H9 (cell line): ENCODE measurements around the gene ASTL. TPM values are rescaled to one million over a fixed set of nuclear protein-coding genes. Genes with fewer than 3 reads are reported as not detected.

Source experiments
- DNase-seq: peaks from one replicate; pipeline ENCODE4 v3.0.0-alpha.2; 2017
- H2AFZ ChIP-seq: one replicate; pipeline ENCODE4 v1.6.1; 2013; ENCODE audit warnings: mild to moderate bottlenecking, low read length, control low read depth, moderate library complexity
- H2AK5ac ChIP-seq: 2 replicates; pipeline ENCODE4 v1.6.1; 2013; ENCODE audit warnings: low read length, control low read depth, mixed read lengths; ENCODE audit not compliant: insufficient read length
- H2BK120ac ChIP-seq: one replicate; pipeline ENCODE4 v1.6.1; 2013; ENCODE audit warnings: low read depth, mild to moderate bottlenecking, low read length, control low read depth, inconsistent platforms; ENCODE audit not compliant: poor library complexity, severe bottlenecking
- H2BK12ac ChIP-seq: 2 replicates; pipeline ENCODE4 v1.6.1; 2013; ENCODE audit warnings: low read length, control low read depth, mixed read lengths, low read depth; ENCODE audit not compliant: insufficient read length
- H2BK15ac ChIP-seq: 2 replicates; pipeline ENCODE4 v1.6.1; 2013; ENCODE audit warnings: low read depth, low read length, control low read depth
- H2BK20ac ChIP-seq: one replicate; pipeline ENCODE4 v1.6.1; 2013; ENCODE audit warnings: low read depth, mild to moderate bottlenecking, low read length, control low read depth, inconsistent platforms; ENCODE audit not compliant: poor library complexity, severe bottlenecking
- H2BK5ac ChIP-seq: 2 replicates; pipeline ENCODE4 v1.6.1; 2013; ENCODE audit warnings: low read length, control low read depth, mixed read lengths; ENCODE audit not compliant: insufficient read length
- H3K14ac ChIP-seq: 2 replicates; pipeline ENCODE4 v1.6.1; 2013; ENCODE audit warnings: low read length, control low read depth; ENCODE audit not compliant: insufficient read depth
- H3K18ac ChIP-seq: 2 replicates; pipeline ENCODE4 v1.6.1; 2013; ENCODE audit warnings: low read depth, mild to moderate bottlenecking, mixed read lengths, low read length, control low read depth; ENCODE audit not compliant: insufficient read length
- H3K23ac ChIP-seq: 2 replicates; pipeline ENCODE4 v1.6.1; 2013; ENCODE audit warnings: low read length, control low read depth, mixed read lengths, low read depth; ENCODE audit not compliant: insufficient read length
- H3K23me2 ChIP-seq: 2 replicates; pipeline ENCODE4 v1.6.1; 2013; ENCODE audit warnings: low read depth, mild to moderate bottlenecking, mixed read lengths, low read length, control low read depth; ENCODE audit not compliant: insufficient read length, poor library complexity, severe bottlenecking
- H3K27ac ChIP-seq: 2 replicates; pipeline ENCODE4 v1.5.1; 2013; ENCODE audit warnings: low read length, control low read depth, mixed read lengths, low read depth; ENCODE audit not compliant: insufficient read length
- H3K27me3 ChIP-seq: 2 replicates; pipeline ENCODE4 v1.6.1; 2013; ENCODE audit warnings: low read length, control low read depth, inconsistent platforms; ENCODE audit not compliant: insufficient read depth
- H3K4ac ChIP-seq: 2 replicates; pipeline ENCODE4 v1.6.1; 2013; ENCODE audit warnings: low read depth, mild to moderate bottlenecking, control low read depth, inconsistent platforms, low read length, moderate library complexity
- H3K4me1 ChIP-seq: 2 replicates; pipeline ENCODE4 v1.6.1; 2013; ENCODE audit warnings: low read length, control low read depth, inconsistent platforms; ENCODE audit not compliant: insufficient read depth
- H3K4me2 ChIP-seq: 2 replicates; pipeline ENCODE4 v1.6.1; 2013; ENCODE audit warnings: low read length, control low read depth, mixed read lengths; ENCODE audit not compliant: insufficient read length, insufficient read depth
- H3K56ac ChIP-seq: 2 replicates; pipeline ENCODE4 v1.6.1; 2013; ENCODE audit warnings: low read depth, mild to moderate bottlenecking, mixed read lengths, low read length, control low read depth; ENCODE audit not compliant: insufficient read length
- H3K79me1 ChIP-seq: 2 replicates; pipeline ENCODE4 v1.6.1; 2013; ENCODE audit warnings: low read depth, mild to moderate bottlenecking, moderate library complexity, low read length, control low read depth, inconsistent platforms; ENCODE audit not compliant: insufficient read depth, poor library complexity, severe bottlenecking
- H3K79me2 ChIP-seq: 2 replicates; pipeline ENCODE4 v1.6.1; 2013; ENCODE audit warnings: low read length, control low read depth, inconsistent platforms; ENCODE audit not compliant: insufficient read depth
- H3K9ac ChIP-seq: 2 replicates; pipeline ENCODE4 v1.6.1; 2013; ENCODE audit warnings: low read length, control low read depth, mixed read lengths; ENCODE audit not compliant: insufficient read length; ENCODE audit errors: extremely low read depth
- H3K9me3 ChIP-seq: one replicate; pipeline ENCODE4 v1.6.1; 2013; ENCODE audit warnings: low read depth, low read length, inconsistent platforms; ENCODE audit not compliant: control insufficient read depth
- H3T11ph ChIP-seq: one replicate; pipeline ENCODE4 v1.6.1; 2013; ENCODE audit warnings: mild to moderate bottlenecking, low read length, control low read depth, inconsistent platforms
- H4K20me1 ChIP-seq: one replicate; pipeline ENCODE4 v1.6.1; 2013; ENCODE audit not compliant: control insufficient read depth, insufficient read length, insufficient read depth
- H4K5ac ChIP-seq: 2 replicates; pipeline ENCODE4 v1.6.1; 2013; ENCODE audit warnings: low read depth, mild to moderate bottlenecking, mixed read lengths, low read length, control low read depth; ENCODE audit not compliant: insufficient read length
- H4K8ac ChIP-seq: replicated peaks from 2 replicates; pipeline ENCODE4 v1.6.1; 2013; ENCODE audit warnings: low read length, control low read depth, mixed read lengths, low read depth; ENCODE audit not compliant: insufficient read length
- H4K91ac ChIP-seq: 2 replicates; pipeline ENCODE4 v1.6.1; 2013; ENCODE audit warnings: low read depth, mild to moderate bottlenecking, moderate library complexity, mixed read lengths, low read length, control low read depth; ENCODE audit not compliant: insufficient read length
- H3K27ac Mint-ChIP-seq, 3 experiments: 2 replicates in 2 of 3; 3 replicates in 1 of 3; pipeline ENCODE4 v1.8.0; 2020 to 2021; ENCODE audit warnings: mixed read lengths in 3 of 3, mild to moderate bottlenecking in 1 of 3, moderate library complexity in 1 of 3
- H3K27me3 Mint-ChIP-seq: 2 replicates; pipeline ENCODE4 v1.8.0; 2021; ENCODE audit warnings: low read depth, mild to moderate bottlenecking, moderate library complexity, mixed read lengths
- H3K36me3 Mint-ChIP-seq, 3 experiments: 2 replicates in 2 of 3; 3 replicates in 1 of 3; pipeline ENCODE4 v1.8.0; 2020 to 2021; ENCODE audit warnings: low read depth in 3 of 3, mixed read lengths in 3 of 3; ENCODE audit not compliant: insufficient read depth in 1 of 3
- H3K4me1 Mint-ChIP-seq, 2 experiments: 2 replicates each; pipeline ENCODE4 v1.8.0; 2020; ENCODE audit warnings: mixed read lengths in 2 of 2
- H3K4me3 Mint-ChIP-seq, 2 experiments: 2 replicates in 1 of 2; 3 replicates in 1 of 2; pipeline ENCODE4 v1.8.0; 2020 to 2021; ENCODE audit warnings: mild to moderate bottlenecking in 2 of 2, mixed read lengths in 2 of 2, moderate library complexity in 1 of 2
- H3K9me3 Mint-ChIP-seq, 2 experiments: 2 replicates in 1 of 2; 3 replicates in 1 of 2; pipeline ENCODE4 v1.8.0; 2020; ENCODE audit warnings: mild to moderate bottlenecking in 2 of 2, mixed read lengths in 2 of 2, moderate library complexity in 1 of 2
- WGBS: extraction: QIAGEN DNeasy Blood & Tissue Kit; methylation state at CpG from one replicate; pipeline ENCODE4 v1.1.7; 2013; ENCODE audit warnings: missing lambda C conversion rate, low lambda C conversion rate, mixed read lengths; ENCODE audit not compliant: insufficient read length; ENCODE audit errors: extremely low coverage; 5-methylcytosine and 5-hydroxymethylcytosine counted together
- total RNA-seq: library from RNA; stranded (reverse); gene quantifications from 2 replicates; pipeline ENCODE4 v1.2.1, GENCODE V29; 2021
- TF ChIP-seq, protein P1 (sequence below): fragments of 200-600 bp; sonication (generic); conservative IDR thresholded peaks from 3 replicates; pipeline ENCODE4 v1.8.0; 2021; ENCODE audit warnings: antibody characterized with exemption, mild to moderate bottlenecking

Gene ASTL
- total RNA-seq, 1 experiment from 2014 or later = 0.81 TPM

- Histone ChIP-seq H3K23ac (no peak overlapping the region), H3K9ac (no peak overlapping the region), H2AK5ac (no peak overlapping the region), H3K14ac (no peak overlapping the region), H3K4me1 (no peaks in the 10 kb centered on the region; the same call in 1 of the 2 replicates), H3K27ac (no peak overlapping the region), H2BK12ac (no peak overlapping the region), H3K9me3 (no peaks in the 10 kb centered on the region), H4K20me1 (no peaks in the 10 kb centered on the region), H4K91ac (no peak overlapping the region), H2AFZ (no peak overlapping the region), H3K4me2 (no peak overlapping the region), H4K8ac (no peak overlapping the region), H2BK20ac (no peak overlapping the region), H3K23me2 (no peaks in the 10 kb centered on the region), H2BK15ac (no peak overlapping the region), H3K79me2 (no peaks in the 10 kb centered on the region), H2BK120ac (no peak overlapping the region), H3K4ac (no peak overlapping the region), H3K27me3 (no peaks in the 10 kb centered on the region), H3K18ac (no peak overlapping the region), H3K79me1 (no peaks in the 10 kb centered on the region), H2BK5ac (no peak overlapping the region), H3T11ph (no peak overlapping the region), H3K56ac (no peak overlapping the region), H4K5ac (no peak overlapping the region)
- H3K4me1 Mint-ChIP-seq = peaks cover 13 to 26% of the 10 kb centered on the region in 2 experiments
- H3K27me3 Mint-ChIP-seq = no peaks in the 10 kb centered on the region
- WGBS = no CpG with 5 or more reads among the region's 5 CpGs
- no peaks in the 10 kb centered on the region for H3K36me3 Mint-ChIP-seq
- H3K9me3 Mint-ChIP-seq = no peaks in the 10 kb centered on the region; a peak in 1 of 5 replicates
- H3K27ac Mint-ChIP-seq = no peak overlapping the region
- no peak for DNase-seq
- TF ChIP-seq, protein P1, sequence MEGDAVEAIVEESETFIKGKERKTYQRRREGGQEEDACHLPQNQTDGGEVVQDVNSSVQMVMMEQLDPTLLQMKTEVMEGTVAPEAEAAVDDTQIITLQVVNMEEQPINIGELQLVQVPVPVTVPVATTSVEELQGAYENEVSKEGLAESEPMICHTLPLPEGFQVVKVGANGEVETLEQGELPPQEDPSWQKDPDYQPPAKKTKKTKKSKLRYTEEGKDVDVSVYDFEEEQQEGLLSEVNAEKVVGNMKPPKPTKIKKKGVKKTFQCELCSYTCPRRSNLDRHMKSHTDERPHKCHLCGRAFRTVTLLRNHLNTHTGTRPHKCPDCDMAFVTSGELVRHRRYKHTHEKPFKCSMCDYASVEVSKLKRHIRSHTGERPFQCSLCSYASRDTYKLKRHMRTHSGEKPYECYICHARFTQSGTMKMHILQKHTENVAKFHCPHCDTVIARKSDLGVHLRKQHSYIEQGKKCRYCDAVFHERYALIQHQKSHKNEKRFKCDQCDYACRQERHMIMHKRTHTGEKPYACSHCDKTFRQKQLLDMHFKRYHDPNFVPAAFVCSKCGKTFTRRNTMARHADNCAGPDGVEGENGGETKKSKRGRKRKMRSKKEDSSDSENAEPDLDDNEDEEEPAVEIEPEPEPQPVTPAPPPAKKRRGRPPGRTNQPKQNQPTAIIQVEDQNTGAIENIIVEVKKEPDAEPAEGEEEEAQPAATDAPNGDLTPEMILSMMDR = no peak
- H3K4me3 Mint-ChIP-seq = no peak overlapping the region
These were observed 40.9 kb downstream of the ASTL start for GRCh38 chr2:96097441-96097840.
